ENCODE measurements around the gene ZNF862. TPM values are rescaled to one million over a fixed set of nuclear protein-coding genes. Genes with fewer than 3 reads are reported as not detected.
"Not testable (repeated sequence)": the region's sequence is repeated elsewhere in the genome, so short reads cannot be mapped to it uniquely, and the experiment has no call there.

The ZNF862 gene
- total RNA-seq, 4 donors from 2014 or later = 6.6 to 40.3 (median 18.6) TPM

- H3K4me1 ChIP-seq, H3K27me3 ChIP-seq, H3K9me3 ChIP-seq, H3K36me3 ChIP-seq, ATAC-seq, H3K27ac ChIP-seq, H3K4me3 ChIP-seq: not testable (repeated sequence)
- WGBS, 2 donors (ENCODE audit: low coverage in 1 of 2) = 57% methylated on average over 4 of the region's 6 CpGs; no CpG with 5 or more reads in 1 of the 2 donors
Observed at GRCh38 chr7:149907776-149908376, 69.7 kb downstream of the ZNF862 start.

GRCh38 chr7:149910219-149910618, 72.0 kb downstream of the ZNF862 start:
- not testable (repeated sequence) for H3K27ac ChIP-seq, H3K4me1 ChIP-seq, H3K4me3 ChIP-seq, H3K9me3 ChIP-seq, H3K27me3 ChIP-seq, ATAC-seq, H3K36me3 ChIP-seq
- WGBS, 2 donors (ENCODE audit: low coverage in 1 of 2) = 65 to 72% methylated on average over 6 of the region's 9 CpGs

GRCh38 chr7:149912126-149912525, 74.0 kb downstream of the ZNF862 start:
- H3K4me3 ChIP-seq, H3K27me3 ChIP-seq, H3K36me3 ChIP-seq, H3K9me3 ChIP-seq, H3K27ac ChIP-seq, H3K4me1 ChIP-seq, ATAC-seq: not testable (repeated sequence)
- WGBS, 2 donors (ENCODE audit: low coverage in 1 of 2) = 67% methylated on average over 1 of the region's 4 CpGs; no CpG with 5 or more reads in 1 of the 2 donors

Small RNAs within 50 kb of the gene (small RNA-seq; reads per million reads assigned to genes)
- gene AC093458.1 = 0 reads per million in 4 donors

Other genes with a start within 250 kb of the ZNF862 start
- 10 to 100 TPM in 1 of 4 donors, 1 to 10 TPM in 3; 4.2 to 15.4 (median 9.3) TPM for gene ZNF467, start 64.8 kb upstream of the ZNF862 start, total RNA-seq
- gene ATP6V0E2, start 35.6 kb downstream of the ZNF862 start, total RNA-seq = 10 to 100 TPM; 20.1 to 35.6 (median 30.7) TPM

All from gastroesophageal sphincter (tissue), 4 donors.